Muscle of leg (tissue), 11 donors: ENCODE results near the gene C17orf107. TPM values are rescaled to one million over a fixed set of nuclear protein-coding genes. Genes with fewer than 3 reads are reported as not detected.

ENCODE experiments used
- DNase-seq: peaks from one replicate; pipeline ENCODE4 v3.0.0; 2013
- H3K27ac ChIP-seq: one replicate; pipeline ENCODE4 v1.5.1; 2013; ENCODE audit warnings: mild to moderate bottlenecking, low read length, control low read depth
- H3K27me3 ChIP-seq: one replicate; pipeline ENCODE4 v1.6.1; 2013; ENCODE audit warnings: low read length; ENCODE audit not compliant: control insufficient read depth, insufficient read depth
- H3K36me3 ChIP-seq: one replicate; pipeline ENCODE4 v1.6.1; 2013; ENCODE audit warnings: low read length; ENCODE audit not compliant: control insufficient read depth, insufficient read depth
- H3K4me1 ChIP-seq: one replicate; pipeline ENCODE4 v1.6.1; 2013; ENCODE audit warnings: low read length; ENCODE audit not compliant: control insufficient read depth, insufficient read depth
- H3K4me3 ChIP-seq: one replicate; pipeline ENCODE4 v1.5.1; 2013; ENCODE audit warnings: low read length, control low read depth
- H3K9me3 ChIP-seq: replicated peaks from 2 replicates; pipeline ENCODE4 v1.6.1; 2013; ENCODE audit warnings: low read depth, low read length; ENCODE audit not compliant: control insufficient read depth
- WGBS: methylation state at CpG from one replicate; pipeline ENCODE4 v1.1.5; 2013; ENCODE audit warnings: missing lambda C conversion rate; ENCODE audit not compliant: insufficient coverage; 5-methylcytosine and 5-hydroxymethylcytosine counted together
- polyA plus RNA-seq, 8 donors: library from polyadenylated mRNA; unstranded; fragments of 120-200 nt; gene quantifications; one replicate each; pipeline versions ENCODE4 v1.2.1 to v1.2.3, GENCODE V29; 2013; ENCODE audit warnings: inconsistent platforms in 1 of 8, low replicate concordance in 1 of 8; ENCODE audit not compliant: insufficient read length in 8 of 8, insufficient read depth in 1 of 8
- total RNA-seq: library from RNA; stranded (reverse); fragments of 120-200 nt; gene quantifications from one replicate; pipeline ENCODE4 v1.2.4, GENCODE V29; 2013

C17orf107 gene
- total and polyA plus RNA-seq, 9 donors = 0.80 to 3.1 (median 1.4) TPM

DNA sequence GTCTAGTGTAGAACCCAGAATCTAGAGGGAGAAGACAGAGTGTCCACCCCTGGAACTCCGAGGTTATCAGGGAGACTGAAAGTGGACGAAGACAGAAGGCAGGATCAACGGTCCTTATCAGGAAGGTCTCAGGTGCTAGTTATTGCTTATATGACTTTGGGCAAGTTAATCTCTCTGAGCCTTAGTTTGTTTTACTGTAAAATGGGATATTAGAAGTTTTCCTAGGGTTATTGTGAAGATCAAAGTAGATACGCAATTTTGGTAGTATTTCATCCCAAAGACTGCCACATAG, 41.9 kb downstream of the C17orf107 start:
- no peaks in the 10 kb centered on the region for H3K27me3 ChIP-seq
- peak overlapping the region; percentile 73 for H3K4me3 ChIP-seq
- H3K36me3 ChIP-seq = peaks cover 68% of the 10 kb centered on the region
- 75% methylated on average over 1 of the region's 4 CpGs for WGBS
- H3K4me1 ChIP-seq = peaks cover 41% of the 10 kb centered on the region
- H3K9me3 ChIP-seq = no peaks in the 10 kb centered on the region
- DNase-seq = no peak
- no peak overlapping the region for H3K27ac ChIP-seq

DNA sequence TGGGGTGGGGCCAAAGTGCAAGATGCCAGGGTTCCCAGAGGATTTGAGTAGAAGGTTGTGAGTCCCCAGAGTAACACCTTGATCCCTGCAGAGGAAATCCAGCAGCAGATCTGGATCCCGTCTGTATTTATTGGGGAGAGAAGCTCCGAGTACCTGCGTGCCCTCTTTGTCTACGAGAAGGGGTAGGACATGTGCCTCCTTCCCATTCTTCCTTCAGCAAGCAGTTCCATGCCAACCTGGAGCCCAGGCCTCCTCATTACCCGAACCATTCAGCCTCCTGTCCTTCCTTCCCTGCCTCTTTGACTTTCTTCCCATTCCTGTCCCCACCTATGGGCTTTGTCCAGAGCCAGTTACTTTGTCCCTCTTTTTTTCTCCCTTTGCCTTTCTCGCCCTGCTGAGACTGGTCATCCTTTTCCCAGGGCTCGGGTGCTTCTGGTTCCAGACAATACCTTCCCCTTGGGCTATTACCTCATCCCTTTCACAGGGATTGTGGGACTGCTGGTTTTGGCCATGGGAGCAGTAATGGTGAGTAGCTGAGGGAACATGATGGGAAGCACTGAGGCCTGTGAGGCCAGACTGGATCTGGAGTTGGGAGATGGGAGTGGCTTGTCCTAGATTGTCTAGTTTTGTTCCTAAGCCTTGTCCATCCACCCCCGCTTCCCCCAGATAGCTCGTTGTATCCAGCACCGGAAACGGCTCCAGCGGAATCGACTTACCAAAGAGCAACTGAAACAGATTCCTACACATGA, 43.6 kb downstream of the C17orf107 start:
- Histone ChIP-seq H3K9me3 (no peaks in the 10 kb centered on the region), H3K27ac (no peak overlapping the region), H3K36me3 (peaks cover 57% of the 10 kb centered on the region), H3K27me3 (no peaks in the 10 kb centered on the region), H3K4me1 (peaks cover 47% of the 10 kb centered on the region), H3K4me3 (no peak overlapping the region)
- no peak for DNase-seq
- 95% methylated on average over 3 of the region's 13 CpGs for WGBS

DNA sequence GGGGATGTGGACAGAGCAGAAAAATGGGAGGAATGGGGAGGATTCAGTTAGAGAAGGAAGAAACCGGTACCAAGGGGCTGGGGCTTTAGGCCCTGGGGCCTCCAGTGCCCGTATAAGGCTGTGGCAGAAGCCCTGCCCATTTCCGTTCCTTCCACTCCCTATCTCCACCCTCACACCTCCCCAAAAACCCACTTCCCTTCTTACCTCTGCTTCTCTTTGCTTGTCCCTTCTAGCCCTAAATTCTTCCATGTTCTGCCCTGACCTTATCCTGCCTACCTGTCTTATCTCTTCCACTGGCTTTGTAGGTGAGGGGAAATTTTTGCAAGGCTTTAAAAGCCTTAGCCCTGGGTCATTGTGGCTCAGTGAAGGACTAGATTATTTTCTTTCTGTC, 44.8 kb downstream of the C17orf107 start:
- Histone ChIP-seq H3K4me1 (peaks cover 37% of the 10 kb centered on the region), H3K9me3 (no peaks in the 10 kb centered on the region)
- 44% methylated on average over 2 of the region's 3 CpGs for WGBS

DNA sequence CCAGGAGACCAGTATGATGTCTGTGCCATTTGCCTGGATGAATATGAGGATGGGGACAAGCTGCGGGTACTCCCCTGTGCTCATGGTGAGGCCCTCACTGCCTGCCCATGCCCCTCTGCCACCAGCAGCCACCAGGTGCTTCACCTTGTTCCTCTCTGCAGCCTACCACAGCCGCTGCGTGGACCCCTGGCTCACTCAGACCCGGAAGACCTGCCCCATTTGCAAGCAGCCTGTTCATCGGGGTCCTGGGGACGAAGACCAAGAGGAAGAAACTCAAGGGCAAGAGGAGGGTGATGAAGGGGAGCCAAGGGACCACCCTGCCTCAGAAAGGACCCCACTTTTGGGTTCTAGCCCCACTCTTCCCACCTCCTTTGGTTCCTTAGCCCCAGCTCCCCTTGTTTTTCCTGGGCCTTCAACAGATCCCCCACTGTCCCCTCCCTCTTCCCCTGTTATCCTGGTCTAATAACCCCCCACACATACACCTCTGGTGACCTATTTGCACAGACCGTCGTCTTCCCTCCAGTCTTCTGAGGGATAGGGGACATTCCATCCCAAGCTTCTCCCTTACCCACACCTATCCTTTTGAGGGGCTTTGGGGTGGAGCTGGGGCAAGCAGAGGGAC, 45.3 kb downstream of the C17orf107 start:
- Histone ChIP-seq H3K27ac (peak overlapping the region; percentile 2), H3K27me3 (no peaks in the 10 kb centered on the region), H3K4me1 (peaks cover 35% of the 10 kb centered on the region), H3K36me3 (peaks cover 50% of the 10 kb centered on the region), H3K9me3 (no peaks in the 10 kb centered on the region), H3K4me3 (no peak overlapping the region)
- 93% methylated on average over 3 of the region's 8 CpGs for WGBS
- DNase-seq = no peak

More for the DNA sequence above, 44.8 kb downstream of the C17orf107 start:
- no peak overlapping the region for H3K27ac ChIP-seq
- H3K36me3 ChIP-seq = peaks cover 50% of the 10 kb centered on the region
- H3K27me3 ChIP-seq = no peaks in the 10 kb centered on the region
- DNase-seq = no peak
- no peak overlapping the region for H3K4me3 ChIP-seq

DNA sequence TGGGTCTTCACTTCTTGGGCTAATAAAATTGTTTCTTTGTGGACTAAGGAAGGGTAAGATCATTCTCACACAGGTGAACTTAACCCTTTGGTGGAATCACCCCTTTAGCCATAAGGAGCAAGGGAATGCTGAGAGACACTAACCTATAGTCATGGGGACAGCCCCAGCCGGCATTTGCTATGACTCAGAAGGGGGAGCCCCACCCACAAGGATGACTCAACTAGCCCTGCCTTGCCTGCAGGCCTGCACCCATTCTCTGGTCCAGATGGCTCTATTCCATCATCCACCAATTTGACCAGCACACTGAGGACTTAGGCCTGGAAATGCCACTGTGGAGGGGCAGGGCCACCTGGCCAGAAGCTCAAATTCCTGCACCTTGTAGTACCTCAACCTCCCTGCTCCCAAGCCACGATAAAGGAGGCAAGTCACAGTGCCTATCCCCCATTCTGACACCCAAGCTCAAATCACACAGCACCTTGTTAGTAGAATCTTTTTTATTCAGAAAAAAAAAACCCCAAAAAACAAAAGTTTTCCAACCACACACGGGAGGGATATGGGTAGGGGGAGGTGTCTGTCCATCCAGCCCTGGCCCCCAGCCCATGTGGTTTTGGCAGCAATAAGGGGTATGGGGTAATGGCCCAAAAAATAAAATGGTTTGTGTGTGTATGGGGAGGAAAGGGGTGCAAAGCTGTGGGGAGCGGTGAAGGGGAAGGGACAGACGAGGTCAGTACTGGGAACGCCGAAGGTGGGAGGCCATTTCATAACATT, 46.0 kb downstream of the C17orf107 start:
- H3K36me3 ChIP-seq = peaks cover 50% of the 10 kb centered on the region
- H3K4me1 ChIP-seq = peaks cover 39% of the 10 kb centered on the region

DNA sequence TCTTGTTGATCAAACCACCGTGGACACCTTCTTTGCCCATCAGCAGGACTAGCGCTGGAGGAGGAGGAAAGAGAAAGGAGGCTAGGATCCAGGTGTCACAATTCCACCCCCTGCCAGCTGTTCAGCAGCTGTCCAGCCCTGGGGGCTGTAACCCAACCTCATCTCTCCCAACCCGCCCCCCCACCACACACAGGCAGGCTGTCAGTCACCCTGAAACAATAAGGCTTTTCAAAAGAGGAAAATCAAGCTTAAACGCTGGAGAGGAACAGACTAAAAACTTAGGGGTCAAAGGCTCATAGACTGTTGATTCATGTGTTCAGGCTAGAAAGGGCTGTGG, 46.6 kb downstream of the C17orf107 start:
- H3K27ac ChIP-seq = peak overlapping the region; percentile 98
- peak; percentile 57 for DNase-seq
- H3K9me3 ChIP-seq = no peaks in the 10 kb centered on the region
- H3K36me3 ChIP-seq = peaks cover 50% of the 10 kb centered on the region
- WGBS = no CpG with 5 or more reads among the region's 4 CpGs
- no peak overlapping the region for H3K4me3 ChIP-seq
- no peaks in the 10 kb centered on the region for H3K27me3 ChIP-seq
- peaks cover 41% of the 10 kb centered on the region for H3K4me1 ChIP-seq

More for the DNA sequence above, 46.0 kb downstream of the C17orf107 start:
- 0% methylated on average over 1 of the region's 7 CpGs for WGBS
- Histone ChIP-seq H3K27ac (peak overlapping the region; percentile 62), H3K4me3 (no peak overlapping the region), H3K9me3 (no peaks in the 10 kb centered on the region), H3K27me3 (no peaks in the 10 kb centered on the region)
- DNase-seq = peak; percentile 60

DNA sequence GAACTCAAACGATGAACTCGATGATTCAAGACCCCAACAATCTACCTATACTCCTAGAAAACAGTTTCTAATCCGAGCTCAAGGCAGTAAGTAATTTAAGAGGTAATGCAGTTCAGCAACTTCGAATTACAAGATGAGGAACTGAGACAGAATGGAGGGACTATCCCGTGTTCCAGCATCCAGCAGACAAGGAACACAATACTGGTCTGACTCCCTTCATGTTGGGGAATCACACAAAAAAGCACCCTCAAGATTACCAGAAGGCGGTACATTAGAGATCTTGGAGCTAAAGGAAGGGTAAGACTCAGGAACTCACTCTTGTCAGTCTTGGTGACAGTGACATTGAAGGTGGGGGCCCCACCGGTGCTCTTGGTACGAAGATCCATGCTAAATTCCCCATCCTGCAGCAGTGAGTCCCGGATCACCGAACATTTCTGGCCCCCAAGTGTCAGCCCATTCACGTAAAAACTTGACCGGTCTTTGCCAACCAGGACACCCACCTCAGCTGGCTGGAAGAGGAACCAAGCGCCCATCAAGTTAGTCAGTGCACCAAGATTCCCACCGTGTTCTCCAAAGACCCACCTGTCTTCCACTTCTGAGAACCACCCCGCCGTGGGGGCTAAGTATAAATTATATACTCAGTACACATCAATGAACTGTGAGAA, 47.1 kb downstream of the C17orf107 start:
- Histone ChIP-seq H3K27me3 (no peaks in the 10 kb centered on the region), H3K36me3 (peaks cover 49% of the 10 kb centered on the region), H3K4me1 (peaks cover 41% of the 10 kb centered on the region), H3K9me3 (no peaks in the 10 kb centered on the region), H3K4me3 (peak overlapping the region; percentile 90), H3K27ac (peak overlapping the region; percentile 98)
- WGBS = 71% methylated on average over 4 of the region's 16 CpGs
- no peak for DNase-seq

DNA sequence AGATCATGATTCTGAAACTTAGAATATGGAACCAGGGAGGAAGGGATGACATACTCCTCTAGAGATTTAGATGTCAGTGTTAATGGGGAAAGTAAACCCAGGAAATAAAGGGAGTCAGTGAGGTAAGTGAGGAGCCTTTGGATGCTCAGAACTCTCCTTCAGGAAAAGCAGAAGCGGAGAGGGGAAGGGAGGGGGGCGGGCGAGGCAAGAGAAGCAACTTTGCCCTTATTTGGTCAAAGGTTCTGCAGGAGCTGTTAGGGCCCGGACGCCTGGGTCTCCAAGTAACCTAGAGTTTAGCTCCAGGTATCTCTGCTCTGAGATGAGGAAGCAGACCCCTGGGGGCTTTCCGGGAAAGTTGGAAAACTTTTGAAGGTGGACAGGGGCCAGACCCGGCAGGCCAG, 47.7 kb downstream of the C17orf107 start:
- Histone ChIP-seq H3K36me3 (peaks cover 46% of the 10 kb centered on the region), H3K9me3 (no peaks in the 10 kb centered on the region), H3K27ac (peak overlapping the region; percentile 98), H3K27me3 (no peaks in the 10 kb centered on the region), H3K4me1 (peaks cover 41% of the 10 kb centered on the region), H3K4me3 (peak overlapping the region; percentile 90)
- WGBS = 0% methylated on average over 3 of the region's 7 CpGs
- peak; percentile 44 for DNase-seq

DNA sequence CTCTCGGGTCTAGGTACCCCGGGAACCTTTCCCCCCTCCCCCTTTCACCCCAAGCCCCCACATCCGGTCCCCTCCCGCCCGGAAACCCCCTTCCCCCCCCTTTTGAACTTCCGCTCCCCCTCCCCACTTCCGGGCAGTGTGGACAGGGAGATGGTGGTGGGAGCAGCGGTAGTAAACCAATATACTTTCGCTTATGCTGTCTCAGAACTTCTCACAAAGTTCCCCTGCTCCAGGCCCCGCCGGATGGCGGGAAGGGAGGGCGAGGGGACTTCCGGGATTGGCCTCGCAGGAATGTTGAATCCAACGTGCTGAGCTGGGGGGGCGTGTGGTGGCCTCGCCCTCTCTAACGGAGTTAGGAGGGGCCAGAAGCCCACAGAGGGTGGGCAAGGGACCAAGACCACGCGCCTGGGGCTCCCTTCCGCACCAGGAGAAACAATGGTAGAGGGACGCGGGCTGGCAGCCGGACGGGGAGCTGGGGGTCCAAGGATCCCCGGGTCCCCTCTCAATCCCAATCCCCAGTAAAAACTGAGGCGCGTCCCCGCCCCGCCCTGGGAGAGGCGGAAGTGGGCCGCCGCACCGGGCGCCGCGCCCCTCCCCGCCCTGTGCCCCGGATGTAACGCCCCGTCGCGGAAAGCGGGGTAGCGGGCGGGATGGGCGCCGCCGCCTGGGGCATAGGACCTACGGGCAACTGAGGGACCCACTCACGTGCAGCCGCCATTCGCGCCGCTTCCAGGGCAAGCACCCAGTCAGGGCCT, 48.3 kb downstream of the C17orf107 start:
- peak overlapping the region; percentile 98 for H3K27ac ChIP-seq
- H3K36me3 ChIP-seq = peaks cover 40% of the 10 kb centered on the region
- H3K4me1 ChIP-seq = peaks cover 43% of the 10 kb centered on the region
- no peaks in the 10 kb centered on the region for H3K9me3 ChIP-seq
- H3K4me3 ChIP-seq = peak overlapping the region; percentile 90
- peak; percentile 82 for DNase-seq
- WGBS = under 1% methylated on average over 46 of the region's 56 CpGs
- H3K27me3 ChIP-seq = no peaks in the 10 kb centered on the region
